GM19099 (cell line): Measurements from ENCODE around the gene GPATCH3.

Experiments used
- POLR2A ChIP-seq: IDR thresholded peaks from 3 replicates; pipeline ENCODE4 v1.6.1; 2011; ENCODE audit warnings: low read depth; ENCODE audit not compliant: insufficient read length; ENCODE audit errors: extremely low read depth

Gene GPATCH3

DNA sequence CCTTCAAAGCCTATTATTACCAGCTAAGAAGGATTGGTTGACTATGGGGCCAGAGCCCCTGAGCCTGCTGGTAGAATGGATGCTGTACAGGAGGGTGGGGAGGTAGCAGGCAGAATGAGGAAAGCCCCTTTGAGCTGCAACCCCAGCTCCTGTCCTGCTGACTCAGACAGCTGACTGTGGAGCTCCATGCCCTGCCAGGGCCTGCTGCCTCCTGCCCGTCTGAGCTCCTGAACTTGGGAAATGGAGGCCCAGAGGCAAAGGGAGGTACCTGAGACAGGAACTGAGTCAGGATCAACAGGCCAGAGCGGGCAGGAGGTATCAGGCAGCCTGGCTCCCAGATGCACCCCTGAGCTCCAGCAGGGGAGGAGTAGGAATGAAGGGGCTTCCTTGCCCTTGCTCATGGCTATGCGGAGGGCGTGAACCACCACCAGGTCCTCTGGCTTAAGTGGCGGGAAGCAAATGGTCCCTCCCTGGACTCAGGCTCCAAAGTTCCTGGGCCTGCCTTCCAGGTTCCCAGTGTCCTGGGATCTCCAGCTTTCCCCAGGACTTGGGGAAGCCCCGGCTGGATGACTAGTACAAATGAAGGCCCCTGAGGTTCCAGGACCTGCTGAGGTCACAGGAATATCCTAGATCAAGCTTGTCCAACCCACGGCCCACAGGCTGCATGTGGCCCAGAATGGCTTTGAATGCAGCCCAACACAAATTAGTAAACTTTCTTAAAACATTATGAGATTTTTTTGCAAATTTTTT is 41.2 kb downstream of the GPATCH3 start:
- no peak for TF ChIP-seq POLR2A

DNA sequence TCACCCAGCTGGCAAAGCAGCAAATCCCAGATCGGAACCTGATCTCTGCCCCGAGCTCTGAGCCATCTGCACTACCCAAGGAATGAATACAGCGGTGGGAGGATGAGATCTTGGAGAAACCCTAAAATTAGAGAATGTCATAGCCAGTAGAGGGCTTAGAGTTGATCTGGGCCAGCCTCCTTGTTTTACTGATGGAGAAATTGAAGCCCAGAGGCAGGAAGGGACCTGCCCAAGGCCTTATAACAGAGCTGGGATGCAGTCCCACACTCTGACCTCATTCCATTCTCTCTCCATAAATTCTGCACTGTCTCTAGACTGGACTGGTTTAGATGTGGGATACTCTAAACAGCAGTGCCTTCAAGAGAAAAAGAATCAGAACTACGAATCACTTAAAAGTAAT is 42.1 kb downstream of the GPATCH3 start:
- TF ChIP-seq POLR2A = no peak

DNA sequence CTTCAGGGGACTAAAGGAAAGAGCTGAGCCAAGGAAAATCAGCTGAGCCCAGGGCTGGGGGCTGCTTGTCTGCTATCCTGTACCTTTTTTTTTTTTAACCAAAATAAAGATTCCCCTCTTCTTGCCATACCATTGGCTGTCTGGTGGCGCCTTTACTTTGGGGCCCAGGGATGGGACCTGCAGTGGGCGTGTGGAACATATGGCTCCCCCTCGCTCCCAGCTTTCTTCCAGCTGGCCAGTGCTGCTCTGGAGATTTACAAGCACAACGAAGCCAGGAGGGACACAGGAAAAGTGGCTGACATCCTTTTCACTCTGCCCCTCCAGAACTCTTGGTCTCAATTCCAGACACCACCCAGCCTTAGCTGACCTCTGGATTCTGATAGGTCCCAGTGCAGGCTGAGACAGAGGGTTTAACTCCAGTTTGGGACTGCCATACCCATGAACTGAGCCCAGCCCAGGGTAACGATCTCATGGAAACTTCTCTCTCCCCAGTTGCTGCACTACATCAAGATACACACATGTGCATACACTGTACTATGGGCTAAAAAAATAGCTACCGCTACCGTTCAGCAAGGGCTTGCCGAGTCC is 42.7 kb downstream of the GPATCH3 start:
- TF ChIP-seq POLR2A = no peak

DNA sequence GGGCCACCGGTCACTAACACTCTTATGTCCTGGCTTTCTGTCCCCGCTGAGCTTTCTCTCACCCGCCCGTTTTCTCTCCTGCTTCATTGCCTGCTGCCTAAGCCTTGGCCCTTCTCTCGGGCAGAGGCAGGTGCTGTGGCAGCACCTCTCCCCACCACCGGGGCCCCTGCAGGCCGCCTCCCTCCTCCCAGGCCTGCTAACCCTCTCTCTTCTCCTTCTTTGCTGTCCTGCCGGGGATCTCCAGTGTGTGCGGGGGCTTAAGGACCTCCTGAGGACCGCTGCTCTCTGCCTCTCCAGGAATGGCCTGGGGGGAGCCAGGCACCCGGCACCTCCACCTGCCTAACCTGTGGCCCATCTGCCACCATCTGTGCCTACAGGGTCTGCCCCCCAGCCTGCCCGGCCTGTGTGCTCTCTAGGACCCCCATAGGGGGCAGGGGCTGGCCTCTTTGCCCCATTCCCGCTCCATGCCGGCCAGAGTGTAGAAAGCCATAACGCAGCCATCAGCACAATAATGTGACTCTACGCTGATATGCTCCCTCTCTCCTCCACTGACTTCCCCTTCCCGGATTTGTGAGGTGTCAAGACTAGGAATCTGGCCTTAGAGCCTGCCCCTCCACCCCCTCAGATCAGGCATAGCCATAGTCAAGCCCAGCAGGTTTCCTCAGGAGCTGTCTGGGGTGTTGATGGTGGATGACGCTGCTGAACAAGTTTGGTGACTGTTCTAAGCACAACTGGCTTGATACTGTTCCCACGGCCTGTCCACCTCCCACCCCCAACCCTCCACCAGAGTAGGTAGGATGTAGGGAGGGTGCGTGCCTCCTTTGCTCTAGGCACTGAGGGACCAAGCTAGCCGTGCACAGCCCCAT is 43.4 kb downstream of the GPATCH3 start:
- TF ChIP-seq POLR2A = no peak

DNA sequence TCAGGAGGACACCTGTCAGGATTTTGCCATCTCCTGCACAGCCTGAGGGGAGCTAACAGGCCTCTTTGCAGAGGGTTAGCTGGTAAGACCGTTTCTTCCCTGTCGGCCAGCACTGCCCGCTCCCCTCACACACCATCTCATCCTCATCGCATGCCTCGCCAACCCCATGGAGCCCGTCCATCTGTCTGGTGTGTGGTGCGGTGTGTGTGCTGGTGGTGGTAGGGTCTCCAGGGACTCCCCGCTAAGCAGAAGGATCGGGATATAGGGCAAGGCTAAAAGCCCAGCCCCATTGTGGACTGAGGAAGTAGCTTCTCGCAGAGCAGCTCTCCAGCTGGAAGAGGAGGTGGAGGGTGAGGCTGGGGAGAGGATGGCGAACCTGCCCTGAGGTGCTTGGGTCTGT is 44.1 kb downstream of the GPATCH3 start:
- TF ChIP-seq POLR2A = no peak

DNA sequence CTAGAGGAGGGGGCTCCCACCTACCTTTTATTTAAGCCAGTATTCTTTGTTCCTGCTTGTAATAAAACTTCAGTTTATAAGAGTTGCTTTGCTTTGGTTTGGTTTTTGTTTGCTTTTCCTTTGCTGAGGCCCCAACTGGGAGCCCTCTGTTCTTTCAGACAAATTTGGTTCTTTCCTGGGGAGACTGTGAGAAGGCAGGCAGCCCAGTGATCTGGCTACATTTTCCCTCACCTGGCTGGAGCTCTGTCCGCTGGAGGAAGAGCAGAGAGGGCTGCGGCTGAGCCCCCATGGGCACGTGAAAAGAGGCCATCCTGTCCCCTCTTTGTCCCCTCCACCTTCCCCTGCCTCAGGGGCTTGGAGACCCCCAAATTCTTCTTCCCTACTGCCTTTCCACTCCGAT is 44.6 kb downstream of the GPATCH3 start:
- TF ChIP-seq POLR2A = no peak

DNA sequence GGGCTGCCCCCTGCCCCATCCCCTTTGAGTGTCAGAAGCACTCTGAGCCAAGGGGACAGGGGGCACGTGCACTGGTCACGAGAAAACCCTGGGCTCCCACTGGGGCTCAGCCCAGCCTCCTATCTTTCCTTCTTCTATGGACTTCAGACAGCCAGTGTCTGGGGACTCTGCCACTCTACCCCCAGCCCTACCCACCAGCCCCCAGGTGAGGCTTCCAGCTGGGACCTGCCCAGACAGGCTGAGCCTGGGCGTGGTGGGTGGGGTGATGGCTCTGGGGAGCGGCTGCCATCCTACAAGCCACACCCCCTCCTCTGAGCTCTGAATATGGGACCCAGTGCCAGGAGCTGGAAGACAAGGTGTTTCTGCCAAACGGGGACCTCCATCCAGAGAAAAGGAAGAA is 45.4 kb downstream of the GPATCH3 start:
- no peak for TF ChIP-seq POLR2A

DNA sequence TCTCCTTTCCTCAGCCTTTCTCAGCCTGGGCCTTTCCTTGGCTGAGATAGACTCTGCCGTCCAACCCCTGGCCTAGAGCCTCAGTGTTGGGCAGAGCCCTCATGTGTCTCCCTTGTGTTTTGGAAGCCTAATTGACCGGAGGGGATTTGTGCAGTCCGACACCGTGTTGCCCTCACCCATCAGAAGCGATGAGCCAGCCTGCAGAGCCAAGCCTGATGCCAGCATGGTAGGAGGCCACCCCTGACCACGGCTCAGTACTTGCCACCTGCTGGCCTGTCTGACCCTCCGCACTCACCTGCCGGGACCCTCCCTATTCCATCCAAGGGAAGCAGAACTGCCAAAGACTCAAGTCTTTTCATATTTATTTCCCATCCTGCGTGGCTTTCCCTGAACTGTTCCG is 46.7 kb downstream of the GPATCH3 start:
- no peak for TF ChIP-seq POLR2A

DNA sequence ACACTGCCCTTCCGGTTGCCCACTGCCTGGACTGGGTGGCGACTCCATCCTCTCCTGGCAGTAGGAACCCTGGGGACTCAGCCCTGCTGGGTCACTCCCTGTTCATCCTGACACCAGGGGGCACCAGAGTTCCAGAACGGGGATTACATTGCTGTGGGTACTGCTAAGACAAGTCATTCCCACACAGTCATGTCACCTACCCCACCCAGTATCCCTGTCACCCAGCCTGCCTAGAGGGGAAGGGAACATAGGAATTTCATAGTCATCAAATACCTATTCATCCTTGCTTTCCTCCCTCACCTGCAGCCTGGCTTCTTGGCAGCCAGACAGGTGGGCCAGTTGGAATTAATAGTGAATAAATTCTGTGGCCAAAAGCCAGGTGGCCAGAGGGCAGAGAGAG is 47.1 kb downstream of the GPATCH3 start:
- no peak for TF ChIP-seq POLR2A

DNA sequence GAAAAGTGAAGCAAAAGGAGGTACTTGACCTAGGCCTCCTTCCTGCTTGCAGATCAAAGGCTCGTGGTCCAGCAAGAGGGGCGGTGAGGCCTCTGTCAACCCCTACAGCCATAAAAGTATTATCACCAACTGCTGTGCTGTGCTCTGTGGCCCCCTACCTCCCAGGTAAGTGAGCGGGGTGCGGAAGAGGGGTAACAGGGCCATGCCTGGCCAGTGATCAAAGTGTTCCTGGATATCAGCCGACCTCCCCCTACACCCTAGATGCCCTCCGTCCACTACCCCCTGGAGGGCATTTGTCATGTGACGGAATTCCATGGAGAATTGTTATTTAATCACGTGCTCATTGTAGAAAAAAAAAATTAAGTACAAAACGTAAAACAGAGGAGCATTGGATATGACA is 47.6 kb downstream of the GPATCH3 start:
- no peak for TF ChIP-seq POLR2A

DNA sequence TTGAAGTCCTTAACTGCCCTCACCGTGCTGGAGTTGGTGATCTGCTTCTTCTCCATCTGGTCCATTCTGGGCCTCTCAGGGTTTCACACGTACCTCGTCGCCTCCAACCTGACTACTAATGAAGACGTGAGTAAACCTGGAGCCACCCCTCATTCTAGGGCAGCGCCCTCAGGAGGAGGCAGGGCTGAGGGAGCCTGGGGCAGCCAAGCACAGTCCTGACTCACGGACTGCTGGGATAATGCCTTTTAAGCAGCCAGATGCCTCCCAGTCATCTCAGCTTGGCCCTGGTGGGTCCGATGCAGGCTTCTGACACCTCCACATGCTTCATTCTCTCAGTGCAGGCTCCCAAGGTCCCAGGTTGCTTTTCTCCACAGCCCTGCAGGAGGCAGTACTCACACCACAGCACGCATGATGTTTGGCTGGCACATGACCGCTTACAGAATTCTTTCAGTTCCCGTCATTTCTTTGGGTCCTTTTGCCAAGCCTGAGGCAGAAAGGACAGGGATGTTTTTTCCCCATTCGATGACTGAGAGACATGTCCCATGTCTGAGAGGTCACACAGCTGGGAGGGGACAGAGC is 49.1 kb downstream of the GPATCH3 start:
- no peak for TF ChIP-seq POLR2A

DNA sequence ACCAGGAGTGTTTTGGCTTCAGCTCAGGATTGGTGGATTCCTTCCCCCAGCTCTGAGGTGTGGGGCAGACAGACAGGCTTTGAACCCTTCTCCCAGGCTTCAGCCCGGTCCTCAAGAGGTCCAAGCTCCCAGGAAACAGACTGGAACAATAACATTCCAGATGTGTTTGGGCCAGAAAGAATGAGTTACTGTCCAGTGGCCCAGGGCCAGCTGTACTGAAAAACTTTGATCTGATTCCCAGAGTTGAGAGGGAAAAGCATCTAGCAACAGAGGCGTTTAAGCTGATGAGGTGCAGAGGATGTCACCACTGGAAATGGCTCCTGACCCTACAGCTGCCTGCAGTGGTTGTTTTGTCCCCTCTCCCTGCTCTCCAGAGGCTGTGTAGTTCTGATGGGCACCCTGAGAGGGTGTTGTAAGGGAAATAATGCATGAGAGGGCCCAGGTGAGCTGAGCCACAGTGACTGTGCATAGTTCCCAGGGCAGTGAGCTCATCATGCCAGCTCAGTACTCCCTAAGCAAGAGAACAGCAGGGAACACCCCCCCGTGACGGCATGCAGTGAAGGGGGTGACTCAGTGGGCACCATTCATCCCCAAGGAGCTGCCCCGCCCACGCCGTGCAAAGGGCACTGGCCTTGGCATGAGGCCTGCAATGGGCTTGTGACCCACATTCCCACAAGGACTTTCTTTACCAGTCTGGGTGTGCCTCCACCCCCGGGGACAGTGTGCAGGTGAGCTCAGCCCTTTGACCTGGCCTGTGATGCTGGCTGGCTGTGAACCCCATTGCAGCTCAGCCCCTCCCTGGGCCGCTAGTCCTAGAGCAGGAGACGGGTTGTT is 51.1 kb downstream of the GPATCH3 start:
- TF ChIP-seq POLR2A = no peak

DNA sequence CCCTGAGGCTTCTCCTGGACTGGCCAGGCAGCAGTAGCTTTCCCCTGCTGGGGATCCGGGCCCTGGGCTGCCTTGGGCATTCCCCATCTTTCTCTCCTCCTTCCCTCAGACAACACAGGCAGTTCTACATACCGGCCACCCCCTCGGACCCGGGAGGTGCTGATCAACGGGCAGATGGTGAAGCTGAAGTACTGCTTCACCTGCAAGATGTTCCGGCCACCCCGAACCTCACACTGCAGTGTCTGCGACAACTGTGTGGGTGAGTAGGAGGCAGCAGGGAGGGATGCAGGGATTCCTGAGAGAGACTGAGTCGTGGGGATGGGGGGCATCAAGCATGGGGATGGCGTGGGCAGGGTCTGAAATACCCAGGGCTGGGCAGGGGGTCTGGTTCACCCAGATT is 51.8 kb downstream of the GPATCH3 start:
- no peak for TF ChIP-seq POLR2A

DNA sequence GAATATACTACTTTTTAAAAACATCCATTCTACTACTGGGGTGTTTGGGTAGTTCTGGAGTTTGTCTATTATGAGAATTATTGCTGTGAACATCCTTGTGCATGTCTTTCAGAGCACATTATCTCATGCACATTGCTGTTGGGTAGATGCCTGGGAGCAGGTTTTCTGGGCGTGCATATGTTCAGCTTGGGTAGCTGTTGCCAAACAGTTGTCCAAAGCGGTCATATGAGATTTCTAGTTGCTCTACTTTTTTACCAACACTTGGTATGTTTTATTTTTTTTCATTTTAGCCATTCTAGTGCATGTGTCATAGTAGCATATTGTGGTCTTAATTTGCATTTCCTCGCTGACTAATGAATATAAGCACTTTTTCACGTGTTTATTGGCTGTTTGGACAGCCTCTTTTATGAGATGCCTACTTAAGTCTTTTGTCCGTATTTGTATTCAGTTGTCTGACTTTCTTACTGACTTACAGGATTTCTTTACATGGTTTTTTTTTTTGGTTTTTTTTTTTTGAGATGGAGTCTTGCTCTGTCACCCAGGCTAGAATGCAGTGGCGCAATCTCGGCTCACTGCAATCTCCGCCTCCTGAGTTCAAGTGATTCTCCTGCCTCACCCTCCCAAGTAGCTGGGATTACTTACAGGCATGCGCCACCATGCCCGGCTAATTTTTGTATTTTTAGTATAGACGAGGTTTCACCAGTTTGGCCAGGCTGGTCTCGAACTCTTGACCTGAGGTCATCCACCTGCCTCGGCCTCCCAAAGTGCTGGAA is 55.7 kb downstream of the GPATCH3 start:
- no peak for TF ChIP-seq POLR2A
